WI38 (cell line): ENCODE data around the gene PROK1.
"Not testable (repeated sequence)": the region's sequence is repeated elsewhere in the genome, so short reads cannot be mapped to it uniquely, and the experiment has no call there.

Experiments
- H3K4me3 ChIP-seq: 2 replicates; pipeline ENCODE4 v1.5.1; 2011; ENCODE audit warnings: low read depth, mild to moderate bottlenecking, control low read depth, low read length
- TF ChIP-seq, protein P1 (sequence below): IDR thresholded peaks from 2 replicates; pipeline ENCODE4 v1.5.1; 2012; ENCODE audit warnings: low read depth, mild to moderate bottlenecking, control low read depth, low read length

Gene PROK1

DNA sequence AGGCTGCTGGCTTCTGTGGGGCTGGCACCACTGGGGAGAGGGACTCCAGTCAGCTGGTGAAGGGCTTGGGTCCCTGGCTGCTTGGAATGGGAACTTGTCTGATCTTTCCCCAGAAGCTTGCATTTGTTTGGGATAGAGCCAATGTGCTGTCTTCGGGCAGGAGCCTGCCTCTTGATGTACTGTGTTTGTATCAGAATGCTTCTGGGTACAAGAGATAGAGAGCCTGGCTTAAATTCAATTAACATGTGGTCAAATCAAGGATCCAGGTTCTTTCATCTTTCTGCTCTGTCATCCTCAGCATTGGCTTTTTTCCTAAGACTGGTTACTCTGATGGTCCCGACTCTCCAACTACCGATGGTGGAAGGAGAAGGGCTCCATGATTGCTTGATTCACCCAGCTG lies 16.0 kb upstream of the PROK1 start:
- H3K4me3 ChIP-seq, result no peak overlapping the region
- TF ChIP-seq, protein P1, sequence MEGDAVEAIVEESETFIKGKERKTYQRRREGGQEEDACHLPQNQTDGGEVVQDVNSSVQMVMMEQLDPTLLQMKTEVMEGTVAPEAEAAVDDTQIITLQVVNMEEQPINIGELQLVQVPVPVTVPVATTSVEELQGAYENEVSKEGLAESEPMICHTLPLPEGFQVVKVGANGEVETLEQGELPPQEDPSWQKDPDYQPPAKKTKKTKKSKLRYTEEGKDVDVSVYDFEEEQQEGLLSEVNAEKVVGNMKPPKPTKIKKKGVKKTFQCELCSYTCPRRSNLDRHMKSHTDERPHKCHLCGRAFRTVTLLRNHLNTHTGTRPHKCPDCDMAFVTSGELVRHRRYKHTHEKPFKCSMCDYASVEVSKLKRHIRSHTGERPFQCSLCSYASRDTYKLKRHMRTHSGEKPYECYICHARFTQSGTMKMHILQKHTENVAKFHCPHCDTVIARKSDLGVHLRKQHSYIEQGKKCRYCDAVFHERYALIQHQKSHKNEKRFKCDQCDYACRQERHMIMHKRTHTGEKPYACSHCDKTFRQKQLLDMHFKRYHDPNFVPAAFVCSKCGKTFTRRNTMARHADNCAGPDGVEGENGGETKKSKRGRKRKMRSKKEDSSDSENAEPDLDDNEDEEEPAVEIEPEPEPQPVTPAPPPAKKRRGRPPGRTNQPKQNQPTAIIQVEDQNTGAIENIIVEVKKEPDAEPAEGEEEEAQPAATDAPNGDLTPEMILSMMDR, result no peak

DNA sequence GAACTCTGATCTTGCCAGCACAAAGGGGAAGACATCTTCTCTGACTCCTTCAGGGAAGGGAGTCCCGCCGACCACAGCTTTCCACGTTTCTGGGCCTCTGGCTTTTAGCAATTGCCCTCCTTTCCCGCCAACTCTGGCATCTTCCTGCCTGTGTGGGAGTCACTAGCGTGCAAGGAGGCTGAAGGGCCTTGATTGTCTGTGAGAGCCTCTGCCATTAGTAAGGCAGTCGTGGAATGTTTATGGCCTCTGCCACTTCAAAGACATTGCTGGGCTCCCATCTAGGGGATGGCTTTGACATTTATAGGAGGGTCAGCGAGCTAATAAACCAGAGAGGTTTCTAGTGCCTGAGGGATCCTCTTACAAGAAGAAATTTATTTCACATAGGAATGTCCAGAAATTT lies 14.3 kb upstream of the PROK1 start:
- TF ChIP-seq, protein P1, result no peak

DNA sequence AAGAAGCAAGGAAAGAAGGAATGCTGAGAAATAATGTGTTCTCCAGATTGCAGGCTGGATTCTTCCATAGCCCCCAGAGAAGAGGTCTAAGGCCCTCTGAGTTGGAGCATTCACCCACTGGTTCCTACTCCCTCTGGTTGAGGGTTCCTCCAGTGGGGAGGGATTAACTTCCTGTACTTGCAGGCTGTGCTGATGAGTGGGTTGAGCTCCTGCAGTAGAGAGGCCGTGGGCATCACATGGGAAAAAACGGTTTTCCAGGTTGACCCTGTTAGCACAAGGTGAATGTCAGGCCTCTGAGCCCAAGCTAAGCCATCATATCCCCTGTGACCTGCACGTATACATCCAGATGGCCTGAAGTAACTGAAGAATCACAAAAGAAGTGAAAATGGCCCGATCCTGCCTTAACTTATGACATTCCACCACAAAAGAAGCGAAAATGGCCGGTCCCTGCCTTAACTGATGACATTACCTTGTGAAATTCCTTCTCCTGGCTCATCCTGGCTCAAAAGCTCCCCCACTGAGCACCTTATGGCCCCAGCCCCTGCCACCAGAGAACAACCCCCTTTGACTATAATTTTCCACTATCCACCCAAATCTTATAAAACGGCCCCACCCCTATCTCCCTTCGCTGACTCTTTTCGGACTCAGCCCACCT lies 13.2 kb upstream of the PROK1 start:
- H3K4me3 ChIP-seq, result not testable (repeated sequence)

More for the DNA sequence above, 14.3 kb upstream of the PROK1 start:
- H3K4me3 ChIP-seq, result no peak overlapping the region

DNA sequence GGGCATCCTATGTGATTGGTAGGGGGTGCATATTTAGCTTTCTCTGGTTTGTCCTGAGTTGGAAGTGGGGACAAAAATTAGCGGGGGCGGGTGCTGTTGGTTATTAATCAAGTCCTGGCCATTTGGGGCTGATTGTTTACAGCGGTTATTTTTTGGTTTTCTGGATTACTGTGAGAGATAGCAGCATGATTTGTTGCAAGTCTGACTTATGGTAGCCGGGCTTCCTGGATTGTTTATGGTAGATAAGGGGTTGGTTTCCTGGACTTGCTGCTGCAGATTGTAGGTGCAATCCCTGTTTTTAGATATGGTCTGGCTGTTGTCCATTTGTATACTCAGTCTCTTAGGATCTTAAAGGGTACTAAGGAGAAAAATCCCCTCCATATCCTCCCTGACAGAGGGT lies 12.1 kb upstream of the PROK1 start:
- no peak overlapping the region for H3K4me3 ChIP-seq
- TF ChIP-seq, protein P1, result no peak

DNA sequence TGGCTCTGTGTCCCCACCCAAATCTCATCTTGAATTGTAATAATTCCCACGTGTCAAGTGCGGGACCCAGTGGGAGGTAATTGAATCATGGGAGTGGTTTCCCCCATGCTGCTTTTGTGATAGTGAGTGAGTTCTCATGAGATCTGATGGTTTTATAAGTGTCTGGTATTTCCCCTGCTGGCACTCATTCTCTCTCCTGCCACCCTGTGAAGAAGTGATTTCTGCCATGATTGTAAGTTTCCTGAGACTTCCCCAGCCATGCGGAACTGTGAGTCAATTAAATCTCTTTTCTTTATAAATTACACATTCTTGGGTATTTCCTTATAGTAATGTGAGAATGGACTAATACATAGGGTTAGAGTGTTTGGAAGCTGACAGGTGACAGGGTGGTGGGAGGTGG lies 11.1 kb upstream of the PROK1 start:
- H3K4me3 ChIP-seq, result not testable (repeated sequence)

DNA sequence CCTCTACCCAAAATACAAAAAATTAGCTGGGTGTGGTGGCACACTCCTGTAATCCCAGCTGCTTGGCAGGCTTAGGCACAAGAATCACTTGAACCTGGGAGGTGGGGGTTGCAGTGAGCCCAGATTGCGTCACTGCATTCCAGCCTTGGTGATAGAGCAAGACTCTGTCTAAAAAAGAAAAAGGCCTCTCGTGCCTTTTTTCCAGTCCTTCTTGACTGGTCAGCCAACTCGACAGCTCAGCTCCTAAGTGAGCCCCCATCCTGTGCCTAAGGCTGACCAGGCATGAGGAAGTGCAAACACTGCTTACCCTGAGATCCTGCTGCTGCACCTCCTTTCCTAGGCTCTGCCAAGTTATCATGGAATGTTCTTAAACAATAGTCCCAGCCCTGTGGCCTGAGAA lies 10.1 kb upstream of the PROK1 start:
- no peak overlapping the region for H3K4me3 ChIP-seq
- TF ChIP-seq, protein P1, result no peak

DNA sequence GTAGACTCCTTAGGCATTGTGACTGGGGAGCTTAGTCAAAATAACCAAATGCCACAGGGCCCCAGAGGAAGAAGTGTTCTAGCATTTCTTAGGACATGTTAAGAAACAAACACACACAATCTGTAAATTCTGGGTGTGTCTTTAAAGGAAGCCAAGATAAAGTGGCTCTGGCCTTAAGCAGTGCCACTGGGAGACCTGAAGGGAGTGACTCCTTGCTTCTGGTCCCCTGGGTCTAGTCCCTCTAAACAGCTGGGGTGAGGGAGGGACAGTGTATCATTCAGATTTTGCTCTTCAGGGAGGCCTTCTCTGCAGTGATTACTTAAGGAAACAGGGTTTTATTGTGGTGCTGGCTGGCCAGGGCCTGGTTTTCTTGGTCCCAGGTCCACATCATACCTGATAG lies 9.1 kb upstream of the PROK1 start:
- no peak overlapping the region for H3K4me3 ChIP-seq
- TF ChIP-seq, protein P1, result no peak

DNA sequence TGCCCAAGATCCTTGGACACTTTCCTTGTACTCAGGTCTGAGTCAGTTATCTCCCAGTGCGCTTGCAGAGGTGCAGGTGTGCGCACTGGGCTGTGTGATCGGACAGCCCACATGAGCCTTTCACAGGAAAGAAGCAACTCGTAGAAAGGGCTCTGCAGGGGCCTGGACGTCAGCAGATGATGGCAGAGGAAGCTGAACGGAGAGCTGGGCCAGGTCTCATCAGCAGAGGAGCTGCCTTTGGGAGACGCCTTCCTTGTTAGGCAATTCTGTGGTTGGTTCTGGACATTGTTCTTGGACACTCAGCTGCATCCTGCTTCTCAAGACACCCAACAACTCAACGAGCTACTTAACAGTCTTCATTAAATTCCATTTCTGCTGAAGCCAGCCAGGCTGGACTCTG lies 7.5 kb upstream of the PROK1 start:
- no peak overlapping the region for H3K4me3 ChIP-seq
- TF ChIP-seq, protein P1, result no peak
